Panc1 (cell line): ENCODE results near the gene RFFL. TPM values are rescaled to one million over a fixed set of nuclear protein-coding genes. Genes with fewer than 3 reads are reported as not detected.
"Not testable (repeated sequence)": the region's sequence is repeated elsewhere in the genome, so short reads cannot be mapped to it uniquely, and the experiment has no call there.

Experiments used
- ATAC-seq: fragments of 200-7000 bp; cut with Tn5 transposase; 2 replicates; pipeline ENCODE4 v1.9.1; 2020; ENCODE audit warnings: mild to moderate bottlenecking, moderate library complexity
- BruUV-seq: library from RNA; stranded (reverse); fragments of 400-500 nt; replicated peaks from 2 replicates; lab custom pipeline; 2021; lab: Mats Ljungman, UMichigan
- CTCF ChIA-PET: fragments of 300-600 bp; sonication (Branson Sonifier 250); formaldehyde crosslinking; loops from one replicate; lab custom pipeline; 2022; ENCODE audit warnings: antibody characterized with exemption; lab: Charles Lee
- POLR2A ChIA-PET: fragments of 300-600 bp; sonication (Branson Sonifier 250); formaldehyde crosslinking; loops from one replicate; lab custom pipeline; 2022; ENCODE audit warnings: antibody characterized with exemption; lab: Charles Lee
- DNase-seq: peaks from one replicate; pipeline ENCODE4 v3.0.0-alpha.2; 2010; ENCODE audit warnings: low read depth, low spot score
- H3K27ac ChIP-seq: 2 replicates; pipeline ENCODE4 v1.5.1; 2011; ENCODE audit warnings: mild to moderate bottlenecking, low read length, inconsistent platforms
- H3K27me3 ChIP-seq: fragments of 200-500 bp; sonication (Bioruptor generic); 2 replicates; pipeline ENCODE4 v1.6.0; 2014; ENCODE audit warnings: low read length, inconsistent platforms; ENCODE audit not compliant: control insufficient read depth, insufficient read depth
- H3K36me3 ChIP-seq: fragments of 200-500 bp; sonication (Bioruptor generic); 2 replicates; pipeline ENCODE4 v1.5.1; 2014; ENCODE audit warnings: inconsistent platforms, mild to moderate bottlenecking, low read length, moderate library complexity; ENCODE audit not compliant: control insufficient read depth, insufficient read depth
- H3K4me1 ChIP-seq: 2 replicates; pipeline ENCODE4 v1.5.1; 2011; ENCODE audit warnings: inconsistent platforms, mild to moderate bottlenecking, low read length, moderate library complexity; ENCODE audit not compliant: control insufficient read depth, insufficient read depth
- H3K4me3 ChIP-seq, 2 experiments: 2 replicates each; pipeline ENCODE4 v1.5.1; 2011 to 2012; ENCODE audit warnings: low read depth in 2 of 2, low read length in 2 of 2, mild to moderate bottlenecking in 2 of 2, inconsistent platforms in 1 of 2, moderate library complexity in 1 of 2
- H3K9me3 ChIP-seq: fragments of 200-500 bp; sonication (Bioruptor generic); 2 replicates; pipeline ENCODE4 v1.5.1; 2014; ENCODE audit warnings: low read depth, mild to moderate bottlenecking, inconsistent platforms, low read length, moderate library complexity; ENCODE audit not compliant: control insufficient read depth, insufficient read depth
- POLR2AphosphoS5 ChIP-seq: IDR thresholded peaks from 2 replicates; pipeline ENCODE4 v1.6.1; 2012; ENCODE audit warnings: mild to moderate bottlenecking, low read depth, low read length, moderate library complexity
- SIN3A ChIP-seq: IDR thresholded peaks from 2 replicates; pipeline ENCODE4 v1.6.1; 2012; ENCODE audit warnings: low read depth, mild to moderate bottlenecking, low read length, moderate library complexity, borderline replicate concordance; ENCODE audit not compliant: insufficient read depth
- TCF7L2 ChIP-seq: IDR thresholded peaks from 2 replicates; pipeline ENCODE4 v1.6.1; 2011; ENCODE audit warnings: mild to moderate bottlenecking, low read depth, low read length, inconsistent platforms
- in situ Hi-C: cut with HindIII; loops from 2 replicates; pipeline ENCODE4 v1.10.0; 2016; ENCODE audit warnings: low sequenced_read_pairs, low pct_unique_long_range_greater_than_20kb
- intact Hi-C: fragments of 100-400 bp; cut with micrococcal nuclease; formaldehyde crosslinking; loops from one replicate; pipeline ENCODE4 v1.10.0; 2022; ENCODE audit not compliant: unreplicated experiment
- total RNA-seq: library from RNA; stranded (reverse); gene quantifications from one replicate; pipeline ENCODE4 v1.2.1, GENCODE V29; 2021; ENCODE audit not compliant: unreplicated experiment
- TF ChIP-seq, protein P1 (sequence below): fragments of 450-650 bp; IDR thresholded peaks from 2 replicates; pipeline ENCODE4 v1.5.1; 2017; ENCODE audit warnings: mild to moderate bottlenecking
- TF ChIP-seq, protein P2 (sequence below), 2 experiments: IDR thresholded peaks; 2 replicates each; pipeline ENCODE4 v1.6.1; 2011 to 2012; ENCODE audit warnings: low read depth in 2 of 2, control low read depth in 1 of 2, low read length in 1 of 2, mild to moderate bottlenecking in 1 of 2, moderate library complexity in 1 of 2; ENCODE audit not compliant: insufficient read depth in 1 of 2

The RFFL gene
- total RNA-seq, 1 experiment from 2014 or later, result 38.4 TPM

DNA sequence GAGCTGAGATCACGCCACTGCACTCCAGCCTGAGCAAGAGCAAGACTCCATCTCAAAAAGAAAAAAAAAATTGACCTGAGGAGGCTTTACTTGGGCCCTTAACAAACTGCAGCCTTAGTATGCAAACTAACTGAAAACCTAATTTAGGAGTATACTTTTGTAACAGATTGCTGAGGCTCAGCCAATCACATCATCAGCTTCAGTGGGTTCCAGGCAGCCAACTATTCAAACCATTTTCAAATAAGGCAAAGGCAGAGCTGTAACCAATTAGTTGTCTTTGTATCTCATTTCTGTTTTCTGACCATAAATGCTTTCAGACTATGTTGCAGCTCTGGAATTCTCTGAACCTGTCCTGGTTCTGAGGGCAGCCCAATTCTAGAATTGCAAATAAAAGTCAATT, 32.2 kb upstream of the RFFL start:
- in situ Hi-C loops (no loop called here), intact Hi-C loops (no loop called here)
- Histone ChIP-seq H3K4me3 (no peak overlapping the region), H3K27ac (no peak overlapping the region), H3K27me3 (no peaks in the 10 kb centered on the region), H3K36me3 (no peaks in the 10 kb centered on the region), H3K9me3 (no peaks in the 10 kb centered on the region), H3K4me1 (no peaks in the 10 kb centered on the region)
- ATAC-seq (no peak), DNase-seq (no peak)
- ChIA-PET POLR2A (no interaction called here), CTCF (no interaction called here)
- BruUV-seq, result no TSS peak
- TF ChIP-seq TCF7L2 (no peak), SIN3A (no peak), POLR2AphosphoS5 (no peak)
- TF ChIP-seq, protein P1, sequence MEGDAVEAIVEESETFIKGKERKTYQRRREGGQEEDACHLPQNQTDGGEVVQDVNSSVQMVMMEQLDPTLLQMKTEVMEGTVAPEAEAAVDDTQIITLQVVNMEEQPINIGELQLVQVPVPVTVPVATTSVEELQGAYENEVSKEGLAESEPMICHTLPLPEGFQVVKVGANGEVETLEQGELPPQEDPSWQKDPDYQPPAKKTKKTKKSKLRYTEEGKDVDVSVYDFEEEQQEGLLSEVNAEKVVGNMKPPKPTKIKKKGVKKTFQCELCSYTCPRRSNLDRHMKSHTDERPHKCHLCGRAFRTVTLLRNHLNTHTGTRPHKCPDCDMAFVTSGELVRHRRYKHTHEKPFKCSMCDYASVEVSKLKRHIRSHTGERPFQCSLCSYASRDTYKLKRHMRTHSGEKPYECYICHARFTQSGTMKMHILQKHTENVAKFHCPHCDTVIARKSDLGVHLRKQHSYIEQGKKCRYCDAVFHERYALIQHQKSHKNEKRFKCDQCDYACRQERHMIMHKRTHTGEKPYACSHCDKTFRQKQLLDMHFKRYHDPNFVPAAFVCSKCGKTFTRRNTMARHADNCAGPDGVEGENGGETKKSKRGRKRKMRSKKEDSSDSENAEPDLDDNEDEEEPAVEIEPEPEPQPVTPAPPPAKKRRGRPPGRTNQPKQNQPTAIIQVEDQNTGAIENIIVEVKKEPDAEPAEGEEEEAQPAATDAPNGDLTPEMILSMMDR, result no peak
- TF ChIP-seq, protein P2, sequence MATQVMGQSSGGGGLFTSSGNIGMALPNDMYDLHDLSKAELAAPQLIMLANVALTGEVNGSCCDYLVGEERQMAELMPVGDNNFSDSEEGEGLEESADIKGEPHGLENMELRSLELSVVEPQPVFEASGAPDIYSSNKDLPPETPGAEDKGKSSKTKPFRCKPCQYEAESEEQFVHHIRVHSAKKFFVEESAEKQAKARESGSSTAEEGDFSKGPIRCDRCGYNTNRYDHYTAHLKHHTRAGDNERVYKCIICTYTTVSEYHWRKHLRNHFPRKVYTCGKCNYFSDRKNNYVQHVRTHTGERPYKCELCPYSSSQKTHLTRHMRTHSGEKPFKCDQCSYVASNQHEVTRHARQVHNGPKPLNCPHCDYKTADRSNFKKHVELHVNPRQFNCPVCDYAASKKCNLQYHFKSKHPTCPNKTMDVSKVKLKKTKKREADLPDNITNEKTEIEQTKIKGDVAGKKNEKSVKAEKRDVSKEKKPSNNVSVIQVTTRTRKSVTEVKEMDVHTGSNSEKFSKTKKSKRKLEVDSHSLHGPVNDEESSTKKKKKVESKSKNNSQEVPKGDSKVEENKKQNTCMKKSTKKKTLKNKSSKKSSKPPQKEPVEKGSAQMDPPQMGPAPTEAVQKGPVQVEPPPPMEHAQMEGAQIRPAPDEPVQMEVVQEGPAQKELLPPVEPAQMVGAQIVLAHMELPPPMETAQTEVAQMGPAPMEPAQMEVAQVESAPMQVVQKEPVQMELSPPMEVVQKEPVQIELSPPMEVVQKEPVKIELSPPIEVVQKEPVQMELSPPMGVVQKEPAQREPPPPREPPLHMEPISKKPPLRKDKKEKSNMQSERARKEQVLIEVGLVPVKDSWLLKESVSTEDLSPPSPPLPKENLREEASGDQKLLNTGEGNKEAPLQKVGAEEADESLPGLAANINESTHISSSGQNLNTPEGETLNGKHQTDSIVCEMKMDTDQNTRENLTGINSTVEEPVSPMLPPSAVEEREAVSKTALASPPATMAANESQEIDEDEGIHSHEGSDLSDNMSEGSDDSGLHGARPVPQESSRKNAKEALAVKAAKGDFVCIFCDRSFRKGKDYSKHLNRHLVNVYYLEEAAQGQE (IDR thresholded peaks at IDR 0.05; ENCODE audit: insufficient read depth in 1 of 2, low read depth in 2 of 2, low read length in 1 of 2), result no peak

DNA sequence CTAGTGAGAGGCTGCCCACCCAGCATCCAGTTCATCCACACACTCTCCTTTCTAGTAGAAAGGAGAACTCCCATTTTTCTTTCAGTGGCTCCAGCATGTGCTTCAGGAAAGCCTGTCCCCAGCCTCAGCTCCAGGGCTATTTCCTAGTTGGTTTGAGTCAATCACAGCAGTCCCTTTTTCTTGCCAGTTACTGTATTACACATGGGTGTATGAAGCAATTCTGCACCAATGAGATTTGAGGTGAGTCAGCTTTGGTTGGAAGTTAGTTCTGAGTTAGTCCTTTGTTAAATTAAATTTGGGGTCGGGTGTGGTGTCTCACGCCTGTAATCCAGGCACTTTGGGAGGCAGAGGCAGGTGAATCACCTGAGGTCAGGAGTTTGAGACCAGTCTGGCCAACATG, 31.4 kb upstream of the RFFL start:
- H3K4me3 ChIP-seq, result no peak overlapping the region
- H3K36me3 ChIP-seq, result no peaks in the 10 kb centered on the region
- BruUV-seq, result no TSS peak
- no peaks in the 10 kb centered on the region for H3K4me1 ChIP-seq
- DNase-seq, result no peak
- no peaks in the 10 kb centered on the region for H3K9me3 ChIP-seq
- intact Hi-C loops, result no loop called here
- POLR2A ChIA-PET, result no interaction called here
- H3K27ac ChIP-seq, result no peak overlapping the region
- TF ChIP-seq, protein P2 (IDR thresholded peaks at IDR 0.05; ENCODE audit: insufficient read depth in 1 of 2, low read depth in 2 of 2, low read length in 1 of 2), result no peak
- no peak for TF ChIP-seq TCF7L2
- no peaks in the 10 kb centered on the region for H3K27me3 ChIP-seq
- CTCF ChIA-PET, result no interaction called here
- in situ Hi-C loops, result no loop called here
- ATAC-seq, result peak; percentile 53

DNA sequence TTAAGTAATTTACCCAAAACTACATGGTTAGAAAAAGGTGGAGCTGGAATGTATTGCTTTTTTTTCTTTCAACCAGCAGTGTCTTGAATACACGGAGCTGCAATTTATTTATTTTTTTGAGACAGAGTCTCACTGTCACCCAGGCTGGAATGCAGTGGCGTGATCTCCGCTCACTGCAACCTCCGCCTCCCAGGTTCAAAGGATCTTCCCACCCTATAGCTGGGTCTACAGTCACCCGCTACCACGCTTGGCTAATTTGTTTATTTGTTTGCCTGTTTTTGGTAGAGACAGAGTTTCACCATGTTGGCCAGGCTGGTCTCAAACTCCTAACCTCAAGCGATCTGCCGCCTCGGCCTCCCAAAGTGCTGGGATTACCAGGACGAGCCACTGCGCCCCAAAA, 27.2 kb upstream of the RFFL start:
- BruUV-seq, ATAC-seq, in situ Hi-C loops, H3K4me3 ChIP-seq, POLR2A ChIA-PET, H3K9me3 ChIP-seq, H3K27me3 ChIP-seq, H3K36me3 ChIP-seq, DNase-seq, intact Hi-C loops, H3K27ac ChIP-seq, CTCF ChIA-PET: not testable (repeated sequence)
- H3K4me1 ChIP-seq, result peaks cover 12% of the 10 kb centered on the region
